Astrocyte (in vitro differentiated cells and primary cell): ENCODE measurements around the gene MYBBP1A. TPM values are rescaled to one million over a fixed set of nuclear protein-coding genes. Genes with fewer than 3 reads are reported as not detected.

Source experiments
- DNase-seq: peaks from one replicate; pipeline ENCODE4 v3.0.0-alpha.2; 2010; ENCODE audit warnings: low read depth
- FAIRE-seq: peaks from 2 replicates; lab custom pipeline; 2011; peaks lifted over from hg19 to GRCh38; lab: Jason Lieb, UNC
- H2AFZ ChIP-seq: 2 replicates; pipeline ENCODE4 v1.6.0; 2012; ENCODE audit warnings: low read depth, low read length, inconsistent platforms
- H3K27ac ChIP-seq: 2 replicates; pipeline ENCODE4 v1.5.1; 2011; ENCODE audit warnings: low read depth, low read length, inconsistent platforms
- H3K27me3 ChIP-seq: 2 replicates; pipeline ENCODE4 v1.6.0; 2011; ENCODE audit warnings: low read length, inconsistent platforms; ENCODE audit not compliant: insufficient read depth
- H3K36me3 ChIP-seq: 2 replicates; pipeline ENCODE4 v1.5.1; 2011; ENCODE audit warnings: low read length, inconsistent platforms; ENCODE audit not compliant: insufficient read depth
- H3K4me1 ChIP-seq: 2 replicates; pipeline ENCODE4 v1.5.1; 2011; ENCODE audit warnings: low read length, inconsistent platforms; ENCODE audit not compliant: insufficient read depth
- H3K4me2 ChIP-seq: 2 replicates; pipeline ENCODE4 v1.6.0; 2012; ENCODE audit warnings: low read length, inconsistent platforms
- H3K4me3 ChIP-seq: 2 replicates; pipeline ENCODE4 v1.5.1; 2011; ENCODE audit warnings: low read depth, mild to moderate bottlenecking, low read length, inconsistent platforms; ENCODE audit not compliant: insufficient read depth
- H3K79me2 ChIP-seq: 2 replicates; pipeline ENCODE4 v1.6.0; 2012; ENCODE audit warnings: mild to moderate bottlenecking, low read length, inconsistent platforms; ENCODE audit not compliant: insufficient read depth
- H3K9ac ChIP-seq: 2 replicates; pipeline ENCODE4 v1.6.0; 2012; ENCODE audit warnings: mild to moderate bottlenecking, low read length, inconsistent platforms
- H3K9me3 ChIP-seq: 2 replicates; pipeline ENCODE4 v1.5.1; 2012; ENCODE audit warnings: low read depth, mild to moderate bottlenecking, low read length, inconsistent platforms; ENCODE audit not compliant: insufficient read depth
- H4K20me1 ChIP-seq: 2 replicates; pipeline ENCODE4 v1.6.0; 2012; ENCODE audit warnings: low read length, inconsistent platforms; ENCODE audit not compliant: insufficient read depth
- H3K27ac Mint-ChIP-seq: one replicate; pipeline ENCODE4 v1.8.0; 2021; ENCODE audit warnings: mild to moderate bottlenecking, mixed read lengths; ENCODE audit not compliant: unreplicated experiment
- H3K27me3 Mint-ChIP-seq: one replicate; pipeline ENCODE4 v1.8.0; 2021; ENCODE audit warnings: low read depth, mixed read lengths; ENCODE audit not compliant: unreplicated experiment
- H3K36me3 Mint-ChIP-seq: one replicate; pipeline ENCODE4 v1.8.0; 2021; ENCODE audit warnings: low read depth, mixed read lengths; ENCODE audit not compliant: unreplicated experiment
- H3K4me1 Mint-ChIP-seq: one replicate; pipeline ENCODE4 v1.8.0; 2021; ENCODE audit warnings: low read depth, mixed read lengths; ENCODE audit not compliant: unreplicated experiment
- H3K4me3 Mint-ChIP-seq: one replicate; pipeline ENCODE4 v1.8.0; 2021; ENCODE audit warnings: mild to moderate bottlenecking, moderate library complexity, mixed read lengths; ENCODE audit not compliant: unreplicated experiment
- H3K9me3 Mint-ChIP-seq: one replicate; pipeline ENCODE4 v1.8.0; 2021; ENCODE audit warnings: mild to moderate bottlenecking, mixed read lengths; ENCODE audit not compliant: unreplicated experiment
- CTCF ChIP-seq: IDR thresholded peaks from 2 replicates; pipeline ENCODE4 v1.5.1; 2011; ENCODE audit warnings: low read depth, mild to moderate bottlenecking, inconsistent platforms, low read length, moderate library complexity; ENCODE audit not compliant: insufficient read depth
- EZH2 ChIP-seq: IDR thresholded peaks from 2 replicates; pipeline ENCODE4 v1.6.1; 2012; ENCODE audit warnings: mild to moderate bottlenecking, low read length, inconsistent platforms; ENCODE audit not compliant: insufficient read depth
- total RNA-seq: library from RNA; stranded (reverse); gene quantifications from 2 replicates; pipeline ENCODE4 v1.2.1, GENCODE V29; 2021

The MYBBP1A gene
- total RNA-seq, 1 donor from 2014 or later = 71.1 TPM

GRCh38 chr17:4584917-4585637 lies 29.9 kb upstream of the MYBBP1A start:
- H2AFZ ChIP-seq = no peak overlapping the region
- DNase-seq (no peak), FAIRE-seq (no peak)
- no peaks in the 10 kb centered on the region for H4K20me1 ChIP-seq
- H3K4me3 ChIP-seq = no peak overlapping the region
- Mint-ChIP-seq H3K27ac (peak overlapping the region; percentile 62), H3K4me1 (peaks cover 1% of the 10 kb centered on the region), H3K9me3 (peaks cover 3% of the 10 kb centered on the region), H3K4me3 (no peak overlapping the region), H3K27me3 (peaks cover 70% of the 10 kb centered on the region), H3K36me3 (no peaks in the 10 kb centered on the region)
- H3K9me3 ChIP-seq = no peaks in the 10 kb centered on the region
- H3K79me2 ChIP-seq = no peaks in the 10 kb centered on the region
- H3K4me2 ChIP-seq = peak overlapping the region; percentile 48
- H3K27ac ChIP-seq = no peak overlapping the region
- H3K4me1 ChIP-seq = peaks cover 2% of the 10 kb centered on the region
- no peak overlapping the region for H3K9ac ChIP-seq
- peaks cover 43% of the 10 kb centered on the region for H3K27me3 ChIP-seq
- H3K36me3 ChIP-seq = no peaks in the 10 kb centered on the region
- TF ChIP-seq EZH2 (peak; percentile 33), CTCF (no peak)

GRCh38 chr17:4584101-4584916 lies 29.1 kb upstream of the MYBBP1A start, which contains the start of gene SMTNL2:
TSS of gene SMTNL2 (plus strand) at chr17:4584529. CDS start at chr17:4584606, 77 bp downstream.
- Mint-ChIP-seq H3K27me3 (peaks cover 70% of the 10 kb centered on the region), H3K4me3 (peak within 1 kb of the TSS; percentile 77), H3K36me3 (no peaks in the 10 kb centered on the region), H3K9me3 (peaks cover 3% of the 10 kb centered on the region), H3K4me1 (peaks cover 1% of the 10 kb centered on the region), H3K27ac (peak within 1 kb of the TSS; percentile 62)
- Histone ChIP-seq H3K4me3 (no peak within 1 kb of the TSS), H3K4me1 (peaks cover 2% of the 10 kb centered on the region), H3K9ac (no peak within 1 kb of the TSS), H3K27me3 (peaks cover 43% of the 10 kb centered on the region), H3K9me3 (no peaks in the 10 kb centered on the region), H2AFZ (peak within 1 kb of the TSS; percentile 66), H3K4me2 (peak within 1 kb of the TSS; percentile 48), H3K27ac (no peak within 1 kb of the TSS), H3K36me3 (no peaks in the 10 kb centered on the region), H3K79me2 (no peaks in the 10 kb centered on the region), H4K20me1 (no peaks in the 10 kb centered on the region)
- no peak for FAIRE-seq
- peak; percentile 90 for TF ChIP-seq EZH2
- no peak for TF ChIP-seq CTCF
- DNase-seq = no peak
